Stimulated activated naive CD8-positive, alpha-beta T cell treated with anti-CD3 and anti-CD28 coated beads, Interleukin-15, Interleukin-2, amounts not matched to agents 100 ng/mL and 50 ng/mL, for 24 hours (primary cell): Measurements from ENCODE around the gene TAS2R9.
"Not testable (repeated sequence)": the region's sequence is repeated elsewhere in the genome, so short reads cannot be mapped to it uniquely, and the experiment has no call there.

Source experiments
- H3K27ac Mint-ChIP-seq: one replicate; pipeline ENCODE4 v1.8.0; 2021; ENCODE audit warnings: mild to moderate bottlenecking, mixed read lengths
- H3K27me3 Mint-ChIP-seq: one replicate; pipeline ENCODE4 v1.8.0; 2021; ENCODE audit warnings: mixed read lengths
- H3K36me3 Mint-ChIP-seq: one replicate; pipeline ENCODE4 v1.8.0; 2021; ENCODE audit warnings: low read depth, mixed read lengths
- H3K4me1 Mint-ChIP-seq: one replicate; pipeline ENCODE4 v1.8.0; 2021; ENCODE audit warnings: low read depth, mixed read lengths
- H3K4me3 Mint-ChIP-seq: one replicate; pipeline ENCODE4 v1.8.0; 2021; ENCODE audit warnings: mild to moderate bottlenecking, mixed read lengths
- H3K9me3 Mint-ChIP-seq: one replicate; pipeline ENCODE4 v1.8.0; 2021; ENCODE audit warnings: mixed read lengths

The TAS2R9 gene

GRCh38 chr12:10794222-10794621 is 15.7 kb downstream of the TAS2R9 start:
- H3K4me3 Mint-ChIP-seq = no peak overlapping the region
- H3K27me3 Mint-ChIP-seq = peaks cover 23% of the 10 kb centered on the region
- H3K9me3 Mint-ChIP-seq = no peaks in the 10 kb centered on the region
- no peaks in the 10 kb centered on the region for H3K36me3 Mint-ChIP-seq
- no peak overlapping the region for H3K27ac Mint-ChIP-seq
- H3K4me1 Mint-ChIP-seq = no peaks in the 10 kb centered on the region

- H3K9me3 Mint-ChIP-seq, H3K36me3 Mint-ChIP-seq, H3K4me3 Mint-ChIP-seq, H3K4me1 Mint-ChIP-seq, H3K27ac Mint-ChIP-seq: not testable (repeated sequence)
- H3K27me3 Mint-ChIP-seq = peaks cover 15% of the 10 kb centered on the region
Observed at GRCh38 chr12:10791769-10792168, 18.2 kb downstream of the TAS2R9 start.

GRCh38 chr12:10783252-10783651 is 26.7 kb downstream of the TAS2R9 start:
- Mint-ChIP-seq H3K27ac (no peak overlapping the region), H3K9me3 (no peaks in the 10 kb centered on the region), H3K4me3 (no peak overlapping the region), H3K27me3 (peaks cover 11% of the 10 kb centered on the region), H3K4me1 (no peaks in the 10 kb centered on the region), H3K36me3 (no peaks in the 10 kb centered on the region)

GRCh38 chr12:10779103-10779502 is 30.9 kb downstream of the TAS2R9 start:
- H3K9me3 Mint-ChIP-seq = no peaks in the 10 kb centered on the region
- H3K27me3 Mint-ChIP-seq = peaks cover 16% of the 10 kb centered on the region
- no peak overlapping the region for H3K4me3 Mint-ChIP-seq
- H3K4me1 Mint-ChIP-seq = no peaks in the 10 kb centered on the region
- H3K27ac Mint-ChIP-seq = no peak overlapping the region
- H3K36me3 Mint-ChIP-seq = no peaks in the 10 kb centered on the region

GRCh38 chr12:10771132-10771733 is 38.7 kb downstream of the TAS2R9 start:
- H3K4me3 Mint-ChIP-seq = no peak overlapping the region
- peaks cover 64% of the 10 kb centered on the region for H3K27me3 Mint-ChIP-seq
- no peaks in the 10 kb centered on the region for H3K36me3 Mint-ChIP-seq
- no peaks in the 10 kb centered on the region for H3K4me1 Mint-ChIP-seq
- H3K9me3 Mint-ChIP-seq = no peaks in the 10 kb centered on the region
- no peak overlapping the region for H3K27ac Mint-ChIP-seq

- peaks cover 65% of the 10 kb centered on the region for H3K27me3 Mint-ChIP-seq
- H3K36me3 Mint-ChIP-seq = peaks cover 8% of the 10 kb centered on the region
- H3K9me3 Mint-ChIP-seq = peaks cover 11% of the 10 kb centered on the region
- H3K4me3 Mint-ChIP-seq = no peak overlapping the region
- H3K27ac Mint-ChIP-seq = no peak overlapping the region
- H3K4me1 Mint-ChIP-seq = no peaks in the 10 kb centered on the region
Observed at GRCh38 chr12:10759657-10760056, 50.3 kb downstream of the TAS2R9 start.
